GM21390 (cell line): ENCODE measurements around the gene NIT2.
"Not testable (repeated sequence)": the region's sequence is repeated elsewhere in the genome, so short reads cannot be mapped to it uniquely, and the experiment has no call there.

Experiments used
- ATAC-seq: cut with Tn5 transposase; IDR thresholded peaks from one replicate; pipeline ENCODE4 v1.9.1; 2021; ENCODE audit not compliant: unreplicated experiment

The NIT2 gene, protein sequence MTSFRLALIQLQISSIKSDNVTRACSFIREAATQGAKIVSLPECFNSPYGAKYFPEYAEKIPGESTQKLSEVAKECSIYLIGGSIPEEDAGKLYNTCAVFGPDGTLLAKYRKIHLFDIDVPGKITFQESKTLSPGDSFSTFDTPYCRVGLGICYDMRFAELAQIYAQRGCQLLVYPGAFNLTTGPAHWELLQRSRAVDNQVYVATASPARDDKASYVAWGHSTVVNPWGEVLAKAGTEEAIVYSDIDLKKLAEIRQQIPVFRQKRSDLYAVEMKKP

DNA sequence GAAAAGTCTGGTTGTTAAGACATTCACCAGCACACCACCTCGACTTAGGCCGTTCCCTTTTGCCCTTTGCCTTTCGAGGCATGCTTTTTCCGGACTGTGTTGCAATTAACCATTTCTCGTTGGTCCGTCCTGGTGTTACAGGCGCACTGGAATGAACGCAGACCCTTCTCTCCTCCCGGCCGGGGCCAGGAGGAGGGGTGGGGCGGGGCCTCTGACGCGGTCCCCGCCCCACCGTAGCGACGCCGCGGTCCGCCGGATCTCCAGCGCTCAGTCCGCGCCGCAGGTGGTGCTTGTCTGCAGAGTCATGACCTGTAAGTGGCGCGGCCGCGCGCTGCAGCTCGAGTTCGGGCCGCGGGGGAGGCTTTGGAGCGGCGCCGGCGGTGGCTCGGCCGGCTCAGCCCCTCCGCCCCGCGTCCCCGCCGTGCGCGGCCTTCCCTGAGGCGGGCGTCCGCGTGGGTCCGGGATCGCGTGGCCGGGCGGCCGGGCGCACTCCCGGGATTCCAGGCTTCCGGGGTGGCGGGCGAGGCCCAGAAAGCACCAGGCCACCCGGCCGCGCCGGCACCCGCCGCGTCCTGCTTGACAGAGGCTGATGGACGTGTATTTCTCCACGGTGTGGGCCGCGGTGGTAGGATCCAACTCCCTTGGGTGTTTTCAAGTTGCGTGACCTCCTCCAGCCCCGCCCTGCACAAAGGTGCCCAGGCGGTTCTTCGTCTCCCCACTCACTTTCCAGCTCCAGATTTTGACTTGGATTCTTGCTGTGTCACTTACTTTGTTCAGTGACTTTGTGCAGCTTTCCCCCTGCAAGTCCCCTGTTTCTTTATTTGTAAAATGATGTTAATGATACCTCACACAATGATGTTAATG lies at the start of gene NIT2:
Gene NIT2 (plus strand): TSS at position 270 of the 864 bp plus-strand sequence. CDS start 35 bp downstream, at position 305.
- ATAC-seq, result peak; percentile 97

DNA sequence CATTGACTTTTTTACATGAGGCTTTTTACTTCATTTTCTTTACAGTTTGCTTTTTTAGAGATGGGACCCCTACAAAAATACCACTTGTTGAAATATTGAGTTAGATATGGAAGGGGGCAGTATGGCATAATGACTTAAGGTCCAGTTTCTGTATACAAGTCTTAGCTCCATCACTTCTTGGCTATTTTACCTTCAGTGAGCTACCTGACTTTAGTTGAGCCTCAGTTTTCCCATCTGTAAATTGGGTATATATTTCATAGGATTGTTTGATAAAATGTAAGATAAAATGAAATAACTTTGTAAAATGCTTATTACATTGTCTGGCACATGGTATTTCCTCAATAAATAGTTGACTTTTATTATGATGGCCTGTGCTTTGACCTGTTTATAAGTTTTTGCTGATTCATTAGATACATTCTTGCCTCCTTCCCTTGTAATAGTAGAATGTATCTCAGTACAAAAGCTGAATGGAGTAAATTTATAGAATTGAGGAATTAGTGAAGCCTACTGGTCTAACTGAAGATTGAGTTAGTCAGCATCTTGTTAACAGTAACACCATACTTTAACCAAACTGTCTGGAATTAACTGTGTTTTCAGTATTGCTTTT lies 46.2 kb upstream of the NIT2 start:
- no peak for ATAC-seq

DNA sequence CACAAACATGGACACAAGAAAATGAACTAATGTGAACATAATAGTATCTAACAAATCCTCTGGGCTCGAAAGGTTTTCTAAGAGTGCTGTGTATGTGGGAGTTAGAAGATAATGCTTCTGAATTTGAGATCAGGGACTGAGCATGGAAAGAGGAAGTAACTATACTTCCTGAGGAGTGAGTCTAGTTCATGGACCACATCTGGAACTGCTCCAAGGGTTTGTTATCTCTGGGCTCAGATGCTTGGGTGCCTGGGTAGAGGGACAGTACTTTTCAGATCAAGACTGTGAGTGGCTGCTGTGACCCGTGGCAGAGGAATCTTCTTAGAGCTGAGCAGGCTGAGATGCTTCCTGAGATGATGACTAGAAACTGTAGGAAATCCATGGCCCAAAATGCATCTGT lies 45.2 kb upstream of the NIT2 start:
- ATAC-seq, result no peak

DNA sequence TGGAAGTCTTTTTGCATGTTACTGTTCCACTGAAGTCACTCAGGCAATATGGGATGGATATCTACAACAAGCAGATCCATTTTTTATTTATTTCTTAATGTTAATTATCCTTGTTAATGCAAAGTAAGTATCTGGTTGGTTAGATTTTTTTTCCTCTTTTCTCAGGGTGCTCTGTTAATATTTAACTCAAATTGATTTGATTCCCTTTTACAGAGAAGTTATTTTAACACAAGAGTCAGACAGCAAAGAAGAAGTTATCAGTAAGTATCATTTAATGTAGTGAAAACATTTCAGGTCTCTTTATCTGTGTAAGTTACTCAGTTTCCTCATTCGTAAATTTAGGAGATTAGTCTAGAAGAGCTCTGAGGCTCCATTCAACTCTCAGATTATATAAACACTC lies 39.5 kb upstream of the NIT2 start:
- ATAC-seq, result no peak

DNA sequence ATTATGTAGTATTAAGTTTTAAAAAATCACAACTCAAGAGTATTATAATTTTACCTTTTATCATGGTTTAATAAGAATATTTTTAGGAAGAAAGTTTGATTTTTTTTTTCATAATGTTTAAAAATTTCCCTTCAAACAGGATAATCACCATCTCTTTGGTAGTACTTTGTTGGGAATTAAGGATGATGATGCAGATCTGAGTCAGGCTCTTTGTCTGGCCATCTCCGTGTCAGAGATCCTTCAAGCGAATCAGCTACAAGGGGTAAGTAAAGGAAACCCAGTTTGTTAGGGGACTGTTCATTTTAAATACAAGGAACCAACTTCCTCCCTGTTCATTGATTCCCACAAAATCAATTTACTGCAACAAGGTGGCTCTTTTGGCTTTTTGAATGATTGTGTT lies 36.8 kb upstream of the NIT2 start:
- ATAC-seq, result no peak

DNA sequence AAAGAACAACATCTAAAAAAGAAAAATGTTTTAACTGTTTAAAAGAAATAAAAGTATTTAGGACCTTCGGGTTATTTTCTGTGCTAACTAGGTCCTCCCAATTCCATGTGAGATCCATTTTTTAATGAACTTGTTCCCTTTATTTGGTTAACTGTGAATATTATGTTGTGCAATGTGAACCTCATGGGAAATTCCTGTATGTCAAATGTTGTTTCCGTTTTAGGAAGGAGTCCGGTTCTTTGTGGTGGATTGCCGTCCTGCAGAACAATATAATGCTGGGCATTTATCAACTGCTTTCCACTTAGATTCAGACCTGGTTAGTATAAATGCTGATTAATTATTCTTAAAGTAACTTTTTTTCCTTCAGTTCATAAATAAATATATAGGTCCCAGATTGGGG lies 35.5 kb upstream of the NIT2 start:
- no peak for ATAC-seq

DNA sequence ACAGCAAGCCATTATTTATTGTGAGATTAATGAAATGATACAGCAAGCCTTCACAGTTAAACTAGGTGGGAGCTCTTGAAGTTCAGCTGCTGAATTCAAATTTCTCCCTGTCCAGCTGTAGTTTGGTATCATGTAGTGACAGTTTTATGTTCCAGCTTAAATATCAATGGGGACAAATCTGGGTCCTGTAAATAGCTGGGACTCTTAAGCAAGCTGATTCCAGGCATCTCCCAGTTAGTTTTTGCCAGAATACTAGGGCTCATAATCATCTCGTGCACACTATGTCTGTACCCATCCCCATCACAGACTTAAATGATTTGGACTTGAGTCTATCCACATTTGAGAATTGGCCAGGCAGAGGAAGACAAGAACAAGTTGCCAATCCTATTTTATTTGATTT lies 27.9 kb upstream of the NIT2 start:
- no peak for ATAC-seq

DNA sequence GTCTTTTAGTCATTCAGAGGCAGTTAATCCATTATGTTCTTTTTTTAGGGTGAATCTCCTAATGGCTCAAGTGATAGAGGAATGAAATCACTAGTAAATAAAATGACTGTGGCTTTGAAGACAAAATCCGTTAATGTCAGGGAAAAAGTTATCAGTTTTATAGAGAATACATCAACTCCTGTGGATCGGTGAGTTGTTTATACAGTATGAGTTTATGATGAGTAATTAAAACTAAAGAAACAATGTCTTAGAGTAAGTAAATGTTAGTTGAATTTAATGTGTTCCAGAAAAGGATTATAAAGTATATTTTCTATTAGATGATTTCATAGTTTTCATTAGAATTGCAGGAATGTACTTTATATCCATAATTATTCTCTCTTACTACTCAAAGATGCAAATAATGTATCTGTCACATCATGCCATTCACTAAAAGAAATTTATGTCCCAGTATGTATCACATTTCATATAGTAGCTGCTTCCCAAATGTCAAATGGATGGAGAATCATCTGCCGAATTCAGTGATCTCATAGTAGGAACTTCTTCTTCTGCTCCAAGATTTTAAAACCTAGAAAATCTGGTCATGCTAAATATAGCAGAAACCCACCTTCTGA lies 24.1 kb upstream of the NIT2 start:
- no peak for ATAC-seq

DNA sequence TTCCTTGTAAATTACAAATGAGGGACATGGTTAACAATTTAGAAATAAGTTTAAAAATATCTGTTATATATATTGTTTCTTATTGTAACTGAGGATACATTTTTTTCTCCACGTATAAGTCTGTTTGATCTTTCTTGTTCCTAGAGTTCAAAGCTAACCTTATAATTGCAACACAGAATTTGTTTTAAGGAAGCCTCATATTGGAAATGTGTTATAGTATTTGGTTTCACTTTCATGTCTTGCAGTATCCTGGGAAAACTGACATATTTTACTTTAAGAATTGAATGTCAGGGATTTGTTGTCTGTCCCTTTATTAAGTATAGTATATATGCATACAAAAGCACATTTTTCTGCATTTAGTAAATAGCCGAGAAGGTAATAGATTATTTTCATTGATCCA lies 23.5 kb upstream of the NIT2 start:
- no peak for ATAC-seq

DNA sequence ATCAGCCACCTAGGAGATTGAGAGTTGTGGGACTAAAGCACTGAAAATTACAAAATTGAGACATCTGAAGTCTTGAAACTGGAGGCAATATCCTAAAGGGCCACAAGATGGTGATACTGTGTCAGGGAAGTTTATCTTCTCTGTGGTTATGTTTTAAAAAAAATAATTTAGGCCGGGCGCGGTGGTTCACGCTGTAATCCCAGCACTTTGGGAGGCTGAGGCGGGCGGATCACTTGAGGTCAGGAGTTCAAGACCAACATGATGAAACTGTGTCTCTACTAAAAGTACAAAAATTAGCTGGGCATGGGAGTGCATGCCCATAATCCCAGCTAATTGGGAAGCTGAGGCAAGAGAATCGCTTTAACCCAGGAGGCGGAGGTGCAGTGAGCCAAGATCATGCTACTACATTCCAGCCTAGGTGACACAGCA lies 17.9 kb upstream of the NIT2 start:
- ATAC-seq, result peak; percentile 71

DNA sequence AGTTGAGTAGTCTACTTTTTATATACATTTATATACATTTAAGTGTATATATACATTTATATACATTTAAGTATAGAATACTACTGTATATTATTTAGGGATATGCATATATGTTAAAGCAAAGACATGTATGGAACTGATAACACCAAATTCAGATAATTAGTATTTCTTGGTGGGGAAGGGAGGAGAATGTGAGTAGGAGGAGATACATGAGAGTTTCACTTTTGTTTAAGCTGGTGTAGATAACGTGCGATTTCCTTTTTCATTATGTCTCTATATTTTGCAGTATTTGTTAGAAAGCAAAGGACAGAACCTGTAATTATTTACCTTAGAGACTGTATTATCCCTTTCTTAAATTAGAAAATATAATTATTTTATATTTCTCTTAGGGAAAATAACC lies 16.6 kb upstream of the NIT2 start:
- peak; percentile 70 for ATAC-seq

DNA sequence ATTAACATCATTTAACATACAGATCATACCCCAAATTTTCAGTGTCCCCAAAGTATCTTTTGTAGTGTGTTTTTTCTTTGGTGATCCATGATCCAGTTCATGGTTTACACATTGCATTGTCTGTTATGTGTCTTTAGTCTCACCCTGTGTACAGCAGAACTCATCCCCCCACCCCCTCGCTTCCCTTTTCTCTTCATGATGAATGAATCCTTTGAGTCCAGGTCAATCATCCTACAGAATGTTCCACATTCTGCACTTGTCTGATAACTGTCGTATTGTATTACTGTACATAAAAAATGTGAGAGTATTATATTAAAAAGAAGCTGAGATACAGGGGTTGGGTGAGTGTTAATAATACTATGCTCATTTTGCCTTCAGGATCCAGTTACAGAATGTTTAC lies 14.6 kb upstream of the NIT2 start:
- ATAC-seq, result no peak

DNA sequence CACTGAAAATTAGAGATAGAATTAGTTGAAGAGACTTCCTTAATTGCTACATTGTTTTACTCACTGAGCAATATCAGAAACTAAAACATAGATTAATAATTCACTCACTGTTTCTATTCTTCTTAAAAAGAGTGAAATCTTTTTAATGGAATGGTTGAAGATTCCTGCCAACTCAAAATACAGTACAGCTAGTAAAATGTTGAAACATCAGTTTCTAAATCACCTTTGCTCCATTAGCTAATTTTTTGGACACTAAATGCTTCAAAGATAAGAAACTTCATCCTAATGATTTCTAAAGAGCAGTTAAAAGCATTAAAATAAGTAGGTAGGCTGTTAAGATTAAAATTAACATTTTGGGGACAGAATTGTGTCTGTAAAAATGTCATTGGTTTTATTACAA lies 10.5 kb upstream of the NIT2 start:
- ATAC-seq, result no peak

DNA sequence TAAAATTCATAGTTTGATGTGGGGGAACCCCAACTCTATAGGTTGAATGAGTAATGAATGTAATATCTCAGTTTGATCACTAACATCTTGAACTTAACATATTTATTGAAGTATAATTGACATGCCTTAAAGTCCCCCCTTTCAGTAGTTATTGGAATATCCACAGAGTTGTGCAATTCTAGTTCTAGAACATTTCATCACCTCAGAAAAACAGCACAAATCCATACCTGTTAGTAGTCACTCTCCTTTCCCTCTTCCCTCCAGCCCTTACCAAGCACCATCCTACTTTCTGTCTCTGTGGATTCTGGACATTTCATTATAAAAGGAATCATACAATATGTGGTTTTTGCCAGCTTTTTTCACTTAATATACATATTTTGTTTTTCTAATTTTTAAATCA lies 8.7 kb upstream of the NIT2 start:
- ATAC-seq, result no peak

DNA sequence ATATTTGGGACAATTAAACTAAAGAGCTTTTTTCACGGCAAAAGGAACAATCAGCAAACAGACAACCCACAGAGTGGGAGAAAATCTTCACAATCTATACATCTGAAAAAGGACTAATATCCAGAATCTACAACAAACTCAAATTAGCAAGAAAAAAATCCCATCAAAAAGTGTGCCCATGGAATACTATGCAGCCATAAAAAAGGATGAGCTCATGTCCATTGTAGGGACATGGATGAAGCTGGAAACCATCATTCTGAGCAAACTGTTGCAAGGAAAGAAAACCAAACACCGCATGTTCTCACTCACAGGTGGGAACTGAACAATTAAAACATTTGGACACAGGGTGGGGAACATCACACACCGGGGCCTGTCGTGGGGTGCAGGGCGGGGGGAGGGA lies 7.2 kb upstream of the NIT2 start:
- ATAC-seq, result not testable (repeated sequence)

DNA sequence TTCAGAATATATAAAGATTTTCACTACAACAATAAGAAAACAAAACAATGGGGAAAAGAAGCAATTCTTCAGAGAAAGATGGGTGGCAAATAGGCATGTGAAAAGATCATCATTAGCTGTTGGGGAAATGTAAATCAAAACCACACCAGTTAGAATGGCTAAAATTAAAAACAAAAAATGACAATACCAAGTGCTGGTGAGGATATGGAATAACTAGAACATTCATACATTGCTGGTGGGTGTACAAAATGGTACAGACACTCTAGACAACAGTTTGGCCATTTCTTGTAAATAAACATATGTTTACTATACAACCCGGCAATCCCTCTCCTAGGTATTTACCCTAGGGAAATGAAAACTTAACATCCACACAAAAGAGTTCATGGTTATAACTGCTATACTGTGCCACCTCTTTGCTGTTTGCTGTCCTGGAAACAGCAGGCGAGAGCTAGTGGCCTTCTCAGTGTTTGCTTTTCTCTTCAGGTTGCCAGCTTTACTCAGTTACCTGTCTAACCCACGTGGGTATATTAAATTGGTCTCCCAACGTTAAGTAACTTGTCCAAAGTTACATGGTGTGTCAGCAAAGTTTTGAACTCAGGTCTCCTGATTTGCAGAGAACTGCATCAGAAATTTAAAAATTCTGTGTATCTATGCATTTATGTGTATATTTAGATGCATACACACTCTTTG lies 4.6 kb upstream of the NIT2 start:
- no peak for ATAC-seq

DNA sequence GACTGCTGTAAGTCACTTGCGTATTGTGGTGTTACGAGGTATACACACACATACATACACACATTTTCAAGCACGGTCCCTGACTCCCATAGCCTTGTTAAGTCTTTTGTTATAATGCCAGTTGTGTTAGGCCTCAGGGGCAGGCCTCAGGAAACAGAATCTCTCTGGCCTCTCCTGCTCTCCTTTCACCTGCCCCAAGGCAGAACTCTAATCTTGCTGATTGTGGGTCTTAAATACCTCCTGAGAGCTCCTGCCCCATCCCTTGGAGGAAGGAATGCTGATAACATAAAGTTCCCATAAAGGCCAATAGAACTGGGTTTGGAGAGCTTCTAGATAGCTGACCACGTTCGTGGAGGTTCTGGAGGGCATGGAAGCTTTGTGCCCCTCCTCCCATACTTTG lies 3.9 kb upstream of the NIT2 start:
- ATAC-seq, result no peak

DNA sequence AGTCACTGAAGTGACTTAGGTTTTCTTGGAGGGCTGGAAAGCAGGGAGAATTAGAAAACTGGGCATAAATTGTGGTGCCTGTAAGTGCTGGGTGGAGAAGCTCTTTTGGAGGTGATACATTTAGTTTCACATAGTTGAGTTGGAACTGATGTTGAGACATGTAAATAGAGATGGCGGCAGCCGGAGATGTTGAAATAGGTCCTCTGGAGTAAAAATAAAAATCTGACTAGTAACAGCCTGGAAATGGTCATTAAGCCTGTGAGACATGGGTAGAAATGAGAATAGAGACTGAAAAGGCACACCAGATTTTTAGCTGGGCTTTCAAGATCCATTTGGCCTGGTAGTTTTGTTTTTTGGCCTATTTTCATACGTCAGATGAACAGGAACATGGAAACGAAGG lies 2.9 kb upstream of the NIT2 start:
- no peak for ATAC-seq

DNA sequence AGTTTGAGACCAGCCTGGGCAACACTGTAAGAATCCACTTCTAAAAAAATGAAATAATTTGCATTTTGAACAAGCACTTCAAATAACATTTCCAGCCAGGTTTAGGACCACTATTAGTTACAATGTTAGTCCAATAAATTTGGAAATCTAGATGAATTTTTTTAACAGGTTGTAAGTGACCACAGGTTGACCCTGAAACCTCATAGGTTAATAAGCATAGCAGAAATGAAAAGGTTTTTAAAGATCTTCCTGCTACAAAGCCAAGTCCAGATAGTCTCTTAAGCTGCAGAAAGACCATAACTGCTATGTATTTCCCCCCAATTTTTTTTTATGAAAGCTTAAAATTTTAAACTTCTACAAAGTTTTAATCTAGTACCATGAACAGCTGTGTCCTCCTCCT lies 1.5 kb upstream of the NIT2 start:
- no peak for ATAC-seq

DNA sequence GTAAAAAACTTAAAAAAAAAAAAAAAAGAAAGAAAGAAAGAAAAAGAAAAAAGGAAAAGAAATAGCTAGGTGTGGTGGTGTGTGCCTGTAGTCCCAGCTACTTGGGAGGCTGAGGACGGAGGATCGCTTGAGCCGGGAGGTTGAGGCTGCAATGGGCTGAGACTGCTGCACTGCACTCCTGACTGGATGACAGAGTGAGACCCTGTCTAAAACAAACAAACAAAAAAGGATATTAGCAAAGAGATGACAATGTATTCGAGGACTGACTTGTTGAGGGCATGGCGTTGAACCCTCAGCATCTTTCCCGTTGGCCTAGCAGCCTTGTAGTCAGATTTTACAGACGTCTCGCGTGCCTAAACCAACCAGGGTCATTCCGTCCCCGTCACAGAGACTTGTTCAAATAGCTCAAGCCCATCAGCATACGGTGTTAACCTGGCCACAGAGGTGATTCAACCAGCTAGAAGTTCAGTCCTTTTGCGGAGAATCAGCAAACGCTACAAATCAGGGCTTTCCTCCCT lies 528 bp upstream of the NIT2 start:
- peak; percentile 28 for ATAC-seq

DNA sequence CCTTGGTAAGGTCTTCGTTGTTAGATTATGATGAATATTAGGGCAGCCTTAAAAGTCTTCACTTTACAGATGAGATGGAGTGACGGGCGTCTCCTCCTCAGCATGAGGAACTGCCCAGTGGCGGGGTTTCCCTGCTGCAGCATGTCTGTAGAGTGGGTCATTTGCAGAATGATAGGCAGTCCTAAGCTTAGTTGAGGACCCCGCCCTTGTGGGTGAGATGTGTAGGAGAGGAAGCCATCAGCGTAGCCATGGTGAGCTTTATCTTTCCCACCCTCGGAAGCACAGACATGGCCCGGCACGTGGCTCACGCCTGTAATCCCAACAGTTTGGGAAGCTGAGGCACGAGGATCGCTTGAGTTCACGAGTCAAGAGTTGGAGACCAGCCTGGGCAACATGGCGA lies 877 bp downstream of the NIT2 start:
- ATAC-seq, result peak; percentile 25
